Stimulated activated CD4-positive, alpha-beta T cell treated with anti-CD3 and anti-CD28 coated beads, Interleukin-1b, Interleukin-23, amount 100 ng/mL, for 48 hours (primary cell): Measurements from ENCODE around the gene COLEC12.

Experiments
- DNase-seq: peaks from one replicate; pipeline ENCODE4 v3.0.0-alpha.2; 2020

COLEC12 gene

DNA sequence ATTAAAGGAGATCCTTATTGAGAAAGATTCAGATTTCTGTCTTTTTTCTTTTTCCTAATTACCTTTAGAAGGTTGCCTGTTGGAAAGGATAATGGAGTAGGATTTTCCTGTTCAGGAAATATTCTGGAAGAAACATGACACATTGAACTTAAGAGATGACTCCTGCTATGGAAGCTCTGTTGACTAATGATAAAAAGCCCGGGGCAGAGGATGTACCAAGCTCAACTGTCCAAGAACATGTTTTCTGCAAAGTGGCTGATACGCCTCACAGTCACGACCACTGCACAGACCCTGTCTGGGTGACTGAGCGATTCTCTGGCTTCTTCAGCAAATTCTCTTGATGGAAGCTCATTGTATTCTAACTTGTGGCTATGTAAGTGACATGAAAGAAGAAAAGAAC is 146.5 kb downstream of the COLEC12 start:
- DNase-seq = no peak

DNA sequence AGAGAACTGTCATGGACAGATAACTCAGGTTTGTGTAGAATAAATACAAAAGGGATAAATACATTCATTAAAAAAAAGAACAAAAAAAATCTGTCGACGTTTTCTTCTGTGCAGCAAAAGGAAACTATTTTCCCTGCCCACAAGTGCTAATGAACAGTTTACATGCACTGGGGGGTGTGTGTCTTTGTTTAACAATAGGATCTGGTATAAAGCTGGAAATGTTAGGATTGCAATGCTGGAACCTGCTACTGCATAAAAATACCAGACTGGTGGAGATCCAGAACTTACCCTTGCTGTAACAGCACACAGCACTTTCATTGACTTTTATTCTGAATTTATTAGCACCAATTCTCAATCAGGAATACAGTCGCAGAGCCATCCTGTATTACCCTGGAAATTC is 148.1 kb downstream of the COLEC12 start:
- DNase-seq = no peak

DNA sequence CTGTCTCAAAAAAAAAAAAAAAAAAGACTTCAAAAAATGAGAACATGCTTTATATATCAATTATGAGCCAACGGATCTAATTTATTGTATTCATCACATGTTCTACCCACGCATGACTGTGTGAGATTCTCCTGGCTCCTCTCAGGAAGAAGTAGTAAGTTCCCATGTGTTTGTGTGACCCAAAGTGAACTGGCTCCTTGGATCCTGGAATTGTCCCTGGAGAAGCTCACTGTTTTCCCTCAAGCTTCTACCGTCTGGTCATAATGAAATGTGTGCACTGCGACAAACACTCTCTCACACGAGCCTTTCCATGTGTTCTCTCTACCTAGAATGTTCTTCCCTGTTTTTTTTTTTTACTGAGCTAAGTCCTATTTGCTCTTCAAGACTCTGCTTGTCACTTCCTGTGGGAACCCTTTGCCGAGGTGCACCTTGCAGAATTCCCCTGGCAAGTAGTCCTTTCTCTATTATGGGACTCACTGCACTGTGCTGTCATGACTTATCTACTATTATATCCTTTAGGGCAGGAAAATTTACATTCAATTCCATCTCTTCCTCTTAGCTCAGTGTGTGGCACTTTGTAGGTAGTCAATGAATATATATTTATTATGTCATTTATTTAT is 149.4 kb downstream of the COLEC12 start:
- DNase-seq = no peak

DNA sequence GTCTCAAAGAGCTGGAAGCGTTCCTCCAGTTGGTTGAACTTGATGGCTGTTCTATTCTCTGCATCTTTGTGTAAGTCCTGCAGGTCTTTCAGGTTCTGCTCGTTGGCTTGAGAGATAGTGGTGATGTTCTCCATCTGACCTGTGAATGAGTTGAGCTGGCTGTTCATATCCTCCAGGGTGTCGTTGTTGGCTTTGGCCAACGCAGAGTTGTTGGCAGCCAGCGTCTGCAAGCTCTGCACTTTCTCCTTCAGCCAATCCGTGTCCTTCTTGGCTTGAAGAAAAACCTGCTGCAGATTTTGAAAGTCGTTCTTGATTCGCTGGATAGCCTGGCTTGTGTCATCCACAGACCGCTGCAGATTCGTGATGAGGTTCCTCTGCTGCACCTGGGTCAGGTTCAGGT is 153.9 kb downstream of the COLEC12 start:
- no peak for DNase-seq

DNA sequence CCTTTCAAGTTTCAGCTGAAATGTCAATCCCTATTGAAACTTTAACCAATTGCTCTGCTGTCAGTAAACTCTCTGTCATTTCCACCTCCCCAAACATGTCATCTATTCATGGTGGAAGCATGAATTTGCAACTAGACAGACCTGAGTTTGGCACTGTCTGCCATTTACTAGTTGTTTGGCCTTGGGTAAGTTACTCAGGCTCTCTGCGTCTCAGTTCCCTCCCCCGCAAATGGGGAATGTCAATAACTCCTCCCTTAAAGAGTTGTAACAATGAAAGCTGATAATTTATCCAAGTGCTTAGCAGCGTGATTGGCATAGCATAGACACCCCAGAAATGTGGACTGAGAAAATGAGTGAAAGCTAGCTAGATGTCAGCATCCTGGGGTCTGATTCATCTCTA is 159.4 kb downstream of the COLEC12 start:
- DNase-seq = no peak

DNA sequence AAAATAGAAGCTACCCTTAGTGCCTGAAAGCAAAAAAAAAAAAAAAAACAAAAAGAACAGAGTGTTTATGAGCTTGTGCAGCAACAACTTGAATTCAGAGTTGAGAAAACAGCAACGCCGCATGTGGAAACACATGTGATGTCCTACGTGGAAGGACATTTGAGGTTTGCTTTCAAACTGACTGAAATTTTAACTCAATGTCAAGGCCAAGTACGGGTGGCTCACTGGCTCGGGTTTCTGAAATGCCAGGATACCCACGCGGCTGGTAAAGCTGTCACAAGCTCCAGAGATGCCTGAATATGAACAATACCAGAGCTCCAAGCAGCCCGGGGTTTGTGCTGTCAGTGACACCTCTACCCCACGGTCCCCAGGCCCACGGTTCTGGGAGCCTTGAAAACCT is 160.5 kb downstream of the COLEC12 start:
- no peak for DNase-seq

DNA sequence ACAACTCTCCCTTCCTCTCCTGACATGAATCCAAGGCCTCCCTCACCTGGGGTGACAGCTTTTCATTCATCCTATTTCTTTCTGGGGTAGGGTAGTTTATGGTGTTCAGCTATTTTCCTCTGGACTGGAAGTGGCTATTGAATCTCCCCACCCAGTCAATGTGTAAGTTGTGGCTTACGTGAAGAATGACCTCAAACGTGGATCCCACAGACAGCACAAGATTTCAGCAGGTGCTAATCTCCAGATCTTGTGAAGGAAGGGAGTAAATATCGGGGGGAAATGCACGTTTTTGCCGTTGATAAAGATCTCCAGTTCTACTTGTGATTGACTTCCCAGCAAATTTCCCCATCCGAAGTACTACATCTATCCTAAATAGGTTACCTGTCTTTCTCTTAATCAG is 161.3 kb downstream of the COLEC12 start:
- no peak for DNase-seq

DNA sequence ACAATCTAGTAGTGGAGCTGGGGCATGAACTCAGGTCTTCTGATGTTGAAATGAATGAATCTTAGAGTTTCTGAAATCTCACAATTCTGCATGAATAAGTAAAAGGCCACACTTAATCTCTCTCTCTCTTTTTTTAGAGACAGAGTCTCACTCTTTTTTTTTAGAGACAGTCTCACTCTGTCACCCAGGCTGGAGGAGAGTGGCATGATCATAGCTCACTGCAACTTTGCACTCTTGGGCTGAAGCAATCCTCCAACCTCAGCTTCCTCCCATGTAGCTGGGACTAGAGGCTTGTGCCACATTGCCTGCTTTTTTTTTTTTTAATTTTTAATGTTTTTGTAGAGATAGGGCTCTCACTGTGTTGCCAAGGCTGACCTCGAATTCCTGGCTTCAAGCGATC is 163.8 kb downstream of the COLEC12 start:
- DNase-seq = no peak

DNA sequence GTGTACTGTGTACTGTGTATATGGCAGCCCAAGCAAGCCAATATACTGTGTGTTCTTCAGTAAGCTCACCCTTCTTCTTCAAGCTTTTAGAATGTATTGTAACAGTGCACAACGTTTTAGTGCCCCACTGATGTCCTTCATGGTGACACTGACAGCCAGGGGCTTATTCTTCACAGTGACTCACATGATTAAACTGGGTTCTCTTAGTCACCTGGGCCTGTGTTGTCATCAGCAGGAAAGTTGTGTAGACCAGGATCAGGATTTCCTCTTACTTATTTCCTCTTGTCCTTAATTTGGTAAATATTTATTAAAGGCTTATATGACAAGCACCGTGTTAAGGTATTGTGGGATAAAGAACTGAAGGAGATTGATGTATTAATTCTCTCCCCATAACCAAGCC is 164.8 kb downstream of the COLEC12 start:
- no peak for DNase-seq

DNA sequence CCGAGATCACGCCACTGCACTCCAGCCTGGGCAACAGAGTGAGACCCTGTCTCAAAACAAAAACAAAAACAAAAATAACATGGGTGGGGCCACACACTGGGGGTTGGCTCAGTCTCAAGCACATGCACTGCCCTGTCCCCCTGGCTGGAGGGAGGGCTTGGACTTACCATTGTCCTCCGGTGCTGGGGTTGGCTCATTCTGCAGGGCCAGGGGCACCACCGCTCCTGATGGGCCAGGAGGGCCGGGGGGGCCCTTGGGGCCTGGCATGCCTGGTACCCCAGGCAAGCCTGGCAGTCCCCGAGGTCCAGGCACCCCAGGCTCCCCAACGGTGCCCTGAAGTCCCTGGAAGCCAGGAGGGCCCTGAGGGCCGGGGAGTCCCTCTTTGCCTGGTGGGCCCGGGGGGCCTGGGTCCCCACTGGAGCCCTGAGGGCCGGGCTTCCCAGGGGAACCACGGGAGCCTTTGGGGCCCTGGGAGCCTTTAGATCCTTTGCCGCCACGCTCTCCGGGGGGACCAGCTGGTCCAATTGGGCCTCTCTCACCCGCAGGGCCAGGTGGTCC is 165.8 kb downstream of the COLEC12 start:
- no peak for DNase-seq

DNA sequence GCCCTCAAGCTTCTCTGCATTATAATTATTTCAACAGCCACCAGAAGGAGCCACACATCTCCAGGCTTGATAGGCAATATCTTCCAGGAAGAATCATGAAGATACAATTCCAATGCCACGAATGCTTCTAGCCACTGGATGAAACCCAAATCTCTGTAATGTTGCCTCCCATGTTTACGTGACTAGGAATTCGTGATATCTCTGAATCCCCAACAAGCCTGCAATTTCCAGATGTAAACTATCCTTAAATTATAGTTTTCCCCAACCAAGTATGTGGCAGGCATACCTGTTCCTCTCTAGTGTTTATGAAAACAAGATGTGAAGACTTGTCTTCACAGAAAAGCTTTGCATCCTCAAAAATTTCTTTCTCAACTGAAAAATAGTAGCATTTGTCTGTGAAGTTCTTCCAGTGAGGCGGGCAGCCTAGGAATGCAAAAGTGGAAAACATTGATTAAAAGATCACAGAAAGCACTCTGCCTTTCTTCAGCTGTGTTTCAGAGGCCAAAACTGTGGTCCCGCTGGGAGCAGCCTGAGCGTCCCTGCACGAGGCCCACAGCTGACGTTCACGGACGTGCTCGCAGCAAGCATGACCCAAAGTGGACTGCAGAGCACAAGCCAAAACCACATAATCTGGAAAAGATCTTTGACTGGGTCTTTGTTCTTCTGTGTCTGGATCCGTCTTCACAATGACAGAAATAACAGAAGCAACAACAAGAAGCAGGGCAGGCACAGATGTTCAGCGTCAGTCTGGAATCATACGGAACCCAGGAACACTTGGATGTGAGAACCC is 167.6 kb downstream of the COLEC12 start:
- DNase-seq = no peak

DNA sequence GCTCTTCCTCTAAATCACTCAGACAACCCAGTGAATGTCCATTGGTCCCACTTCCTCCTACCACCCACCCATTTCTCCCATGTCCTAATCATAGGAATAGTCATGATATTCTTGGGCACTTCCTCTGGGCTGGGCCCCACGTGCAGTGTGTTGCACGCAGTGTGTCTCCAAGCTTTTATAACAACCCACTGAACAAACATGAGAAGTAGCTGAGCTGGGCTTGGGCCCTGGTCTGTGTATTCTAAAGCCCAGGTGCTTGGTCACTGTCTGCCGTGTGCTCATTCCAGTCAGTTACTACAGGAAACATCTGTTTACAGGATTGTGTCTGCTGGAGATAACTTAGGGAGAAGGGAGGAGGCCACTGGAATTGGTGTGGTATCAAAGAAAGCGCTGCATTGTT is 168.5 kb downstream of the COLEC12 start:
- DNase-seq = no peak

DNA sequence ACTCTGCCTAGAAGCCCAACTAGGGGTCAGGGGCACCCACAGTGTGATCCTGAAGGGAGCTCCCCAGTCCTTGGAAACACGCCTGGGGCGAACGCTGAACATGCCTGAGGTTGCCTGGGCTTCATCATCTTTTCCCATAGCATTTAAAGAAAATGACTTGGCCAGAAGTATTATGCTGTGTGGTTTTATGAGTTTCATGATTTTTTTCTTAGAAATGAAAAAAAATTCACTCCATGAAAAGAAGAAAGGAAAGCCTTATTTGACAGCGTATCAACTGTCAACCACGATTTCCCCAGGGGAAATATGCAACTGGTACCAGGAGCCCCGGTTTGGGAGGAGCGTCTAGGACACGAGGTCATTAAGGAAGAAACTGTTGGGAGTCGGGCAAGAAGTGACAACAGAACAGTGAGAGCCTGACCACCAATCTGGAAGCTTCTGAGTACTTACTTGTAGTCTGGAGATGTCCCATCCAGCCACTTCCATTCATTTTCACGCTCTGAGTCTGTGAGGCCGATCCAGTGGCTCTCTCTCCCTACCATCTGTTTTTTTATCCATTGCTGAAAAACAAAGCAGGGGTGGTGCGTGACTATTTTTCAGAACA is 169.2 kb downstream of the COLEC12 start:
- DNase-seq = no peak

DNA sequence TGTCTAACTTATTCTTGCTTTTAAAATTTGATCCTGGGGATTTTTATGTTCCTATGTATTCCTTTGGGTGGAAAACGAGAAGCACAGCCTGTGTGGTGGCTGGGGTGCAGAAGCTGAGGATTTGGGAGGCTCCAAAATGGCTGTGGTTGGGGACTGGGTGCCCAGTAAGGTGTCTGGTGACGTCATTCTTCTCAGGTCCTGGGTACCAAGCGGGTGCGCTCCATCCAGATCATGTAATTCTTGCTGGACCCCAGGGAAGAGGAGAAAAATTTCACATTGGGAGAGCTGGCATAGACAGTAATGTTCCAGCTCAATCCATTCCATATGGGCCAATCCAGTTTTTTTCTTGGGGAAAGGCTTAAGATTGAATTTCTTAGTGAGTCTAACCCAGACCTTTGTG is 171.6 kb downstream of the COLEC12 start:
- no peak for DNase-seq

DNA sequence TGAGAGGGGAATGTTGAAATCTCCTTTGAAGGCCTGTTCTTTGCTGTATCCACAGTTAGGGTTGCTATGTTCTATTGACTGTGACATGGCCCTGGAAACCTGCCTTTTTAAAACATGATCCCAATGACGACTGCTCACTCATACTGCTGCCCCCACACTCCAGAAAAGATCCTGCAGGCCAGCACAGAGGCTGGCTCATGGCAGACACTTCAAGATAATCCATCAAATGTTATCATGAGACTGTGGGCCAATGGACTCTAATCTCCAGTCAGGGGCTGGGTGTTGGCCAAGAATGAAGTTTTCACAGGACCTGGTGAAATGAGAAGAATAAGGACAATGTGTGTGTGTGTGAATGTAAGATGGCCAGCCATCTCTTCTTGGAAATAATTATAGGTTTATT is 173.7 kb downstream of the COLEC12 start:
- DNase-seq = no peak

DNA sequence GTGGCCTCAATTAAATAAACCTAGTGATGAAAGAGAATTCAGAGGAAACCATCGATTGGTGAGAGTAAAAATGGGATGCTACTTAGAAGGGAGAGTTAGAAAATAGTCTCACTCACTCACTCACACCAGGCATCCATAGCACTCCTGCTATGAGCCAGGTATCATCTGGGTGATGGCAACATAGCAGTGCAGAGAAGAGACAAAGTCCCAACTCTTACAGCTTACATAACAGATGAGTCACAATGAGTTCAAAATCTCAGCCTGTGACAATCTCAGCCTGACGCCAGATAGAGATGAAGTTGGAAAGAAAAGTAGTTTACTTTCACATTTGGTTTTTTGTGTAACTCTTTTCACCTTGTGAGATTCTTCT is 177.3 kb downstream of the COLEC12 start:
- DNase-seq = no peak

DNA sequence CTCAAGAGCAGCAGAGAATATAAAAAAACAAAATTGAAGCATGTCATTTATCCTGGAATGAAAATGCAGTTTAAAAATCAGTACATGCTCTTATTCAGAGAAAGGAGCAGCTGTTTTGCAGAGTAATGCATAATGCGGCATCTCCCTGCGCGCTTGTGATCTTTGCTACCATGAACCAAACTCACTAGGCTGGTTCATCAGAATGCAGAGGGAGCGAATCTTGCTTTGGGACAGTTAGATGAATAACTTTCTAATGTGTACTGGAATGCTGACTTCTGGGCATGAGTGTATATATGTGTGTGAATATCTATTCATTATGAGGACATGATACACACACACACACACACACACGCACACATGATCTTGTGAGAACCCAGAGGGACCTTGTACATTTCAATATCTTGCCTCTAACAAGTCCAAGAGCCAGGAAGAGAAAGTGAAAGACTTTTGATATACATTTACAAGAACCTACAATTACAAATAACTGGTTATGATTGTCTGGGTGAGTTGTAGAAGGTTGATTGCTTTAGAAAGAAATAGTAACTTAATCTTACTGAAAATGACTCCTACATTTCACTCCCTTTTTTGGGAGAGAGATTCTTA is 178.5 kb downstream of the COLEC12 start:
- DNase-seq = no peak

DNA sequence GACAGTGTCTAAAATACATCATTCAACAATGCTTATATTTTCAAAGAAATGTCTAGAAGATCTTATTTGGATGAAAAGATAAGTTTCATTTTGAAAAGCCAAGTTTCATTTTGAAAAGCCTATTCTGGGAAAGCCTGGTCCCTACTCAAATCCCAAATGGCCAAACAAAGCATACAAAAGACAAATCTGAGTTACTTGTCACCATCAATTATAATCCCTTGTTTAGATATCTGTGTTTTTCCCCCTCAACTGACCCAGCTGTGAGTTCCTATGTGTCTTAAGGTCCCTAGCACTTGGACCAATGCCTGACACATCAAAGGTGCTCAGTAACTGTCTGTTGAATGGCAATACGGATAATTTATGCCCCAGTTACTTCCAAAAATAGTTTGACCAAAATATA is 180.3 kb downstream of the COLEC12 start:
- no peak for DNase-seq

DNA sequence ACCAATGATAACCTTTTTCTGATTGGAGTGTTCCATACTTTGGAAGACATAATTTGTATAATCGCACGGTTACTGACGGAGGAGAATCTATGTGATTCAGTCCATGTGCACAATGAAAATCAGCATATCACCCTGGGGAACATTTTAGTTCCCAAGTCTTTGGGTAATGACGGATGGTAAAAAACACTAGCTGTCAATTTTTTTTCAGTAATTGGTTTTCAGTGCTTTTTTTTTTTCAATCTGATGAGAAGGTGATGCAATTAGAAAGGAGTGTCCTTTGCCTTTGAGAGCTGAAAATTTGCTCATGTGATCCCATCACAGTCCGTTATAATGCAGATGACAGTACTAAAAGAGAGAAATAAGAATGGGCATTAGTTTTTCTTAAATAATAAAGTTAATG is 180.8 kb downstream of the COLEC12 start:
- DNase-seq = no peak

DNA sequence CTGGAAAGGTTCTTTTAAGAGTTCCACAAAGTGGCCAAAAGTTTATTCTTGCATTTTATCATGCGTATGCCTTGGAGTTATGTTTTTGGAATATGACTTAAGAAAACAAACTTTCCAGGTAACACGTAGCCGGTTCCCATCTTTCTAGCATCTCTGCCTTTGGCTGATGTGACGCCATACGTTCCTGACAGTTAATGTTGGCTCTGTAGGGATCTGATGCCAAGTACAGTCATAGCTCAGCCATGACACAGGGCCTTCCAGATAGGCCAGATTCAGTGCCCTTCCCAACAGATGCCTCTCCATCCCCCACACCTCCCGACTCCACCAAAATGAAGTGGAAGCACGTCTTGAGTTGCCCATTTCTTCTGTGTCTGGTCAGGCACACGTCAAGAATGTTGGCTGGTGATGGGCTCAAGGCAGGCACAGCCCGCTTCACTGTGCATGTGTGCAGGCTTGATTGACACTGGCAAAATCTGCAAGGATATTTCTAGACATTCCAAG is 181.7 kb downstream of the COLEC12 start:
- no peak for DNase-seq

DNA sequence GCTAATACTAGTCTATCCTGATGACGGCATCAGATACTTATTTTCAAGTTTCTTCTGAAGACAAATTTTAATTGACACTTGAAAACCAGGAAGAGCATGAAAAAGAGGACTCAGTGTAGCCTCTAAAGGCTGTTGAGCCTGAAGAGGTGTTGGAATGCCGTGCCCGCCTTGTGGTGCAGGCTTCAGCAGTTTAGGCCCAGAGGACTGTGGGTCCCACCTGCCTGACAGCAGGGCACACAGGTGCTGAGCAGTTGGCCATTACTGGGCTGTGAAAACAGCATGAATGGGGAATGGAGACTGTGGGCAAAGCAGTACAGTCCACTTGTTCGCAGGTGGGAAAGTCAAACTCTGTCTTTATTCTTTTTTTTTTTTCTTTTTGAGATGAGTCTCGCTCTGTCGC is 182.9 kb downstream of the COLEC12 start:
- DNase-seq = no peak

DNA sequence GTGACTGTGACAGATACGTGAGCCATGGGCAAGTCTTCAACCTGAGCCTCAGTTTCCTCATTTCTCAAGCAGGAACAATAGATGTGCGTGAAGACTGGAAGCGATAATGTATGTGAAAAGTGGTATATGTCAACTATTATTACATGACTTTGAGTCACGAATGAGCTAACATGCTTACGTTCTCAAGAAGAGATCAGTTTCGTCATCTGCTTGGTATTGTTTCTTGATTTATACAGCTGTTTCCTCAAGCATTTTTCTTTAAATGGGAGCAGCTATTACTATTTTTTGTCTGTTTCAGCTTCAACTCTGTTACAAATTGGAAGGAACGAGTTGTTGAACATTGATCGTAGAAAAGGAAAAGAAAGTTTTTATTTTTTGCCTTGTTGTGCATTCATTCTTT is 184.1 kb downstream of the COLEC12 start:
- no peak for DNase-seq

DNA sequence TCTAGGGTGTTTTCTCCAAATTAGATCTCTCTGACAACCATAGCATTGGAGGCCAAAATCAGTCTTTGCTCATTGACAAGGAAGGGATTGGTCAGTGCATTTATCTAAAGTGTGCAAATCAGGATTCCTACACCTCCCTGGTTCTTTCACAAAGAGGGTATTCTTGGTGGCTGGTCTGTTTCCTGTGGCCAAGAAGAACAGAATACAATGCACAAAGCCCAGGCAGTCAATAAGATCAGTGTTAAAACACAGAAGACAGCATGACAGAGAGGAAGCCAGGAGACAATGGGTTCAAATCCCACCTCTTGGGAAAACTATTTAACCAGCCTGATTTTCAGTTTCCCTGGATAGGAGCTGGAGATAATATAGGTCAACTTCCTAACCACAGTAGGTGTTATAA is 186.6 kb downstream of the COLEC12 start:
- DNase-seq = no peak

DNA sequence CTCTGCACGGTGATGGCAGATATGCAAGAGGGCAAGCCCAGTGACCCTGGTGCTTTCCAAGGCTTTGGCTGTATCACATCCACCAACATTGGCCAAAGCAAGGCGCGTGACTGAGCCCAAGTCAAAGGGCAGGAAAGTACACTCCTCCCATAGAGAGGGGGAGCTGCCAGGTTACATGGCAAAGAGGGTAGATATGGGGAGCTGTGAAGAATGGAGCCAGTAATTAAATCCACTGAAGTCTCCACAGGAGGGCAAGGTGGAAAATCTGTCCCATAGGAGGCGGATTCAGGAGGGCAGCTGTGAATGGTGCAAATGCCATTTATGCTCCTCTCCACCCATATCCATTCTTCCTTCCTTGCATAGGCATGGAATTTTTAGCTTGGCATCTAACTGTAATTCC is 188.1 kb downstream of the COLEC12 start:
- no peak for DNase-seq
